ENCODE results near the gene FRMD5.

DNA sequence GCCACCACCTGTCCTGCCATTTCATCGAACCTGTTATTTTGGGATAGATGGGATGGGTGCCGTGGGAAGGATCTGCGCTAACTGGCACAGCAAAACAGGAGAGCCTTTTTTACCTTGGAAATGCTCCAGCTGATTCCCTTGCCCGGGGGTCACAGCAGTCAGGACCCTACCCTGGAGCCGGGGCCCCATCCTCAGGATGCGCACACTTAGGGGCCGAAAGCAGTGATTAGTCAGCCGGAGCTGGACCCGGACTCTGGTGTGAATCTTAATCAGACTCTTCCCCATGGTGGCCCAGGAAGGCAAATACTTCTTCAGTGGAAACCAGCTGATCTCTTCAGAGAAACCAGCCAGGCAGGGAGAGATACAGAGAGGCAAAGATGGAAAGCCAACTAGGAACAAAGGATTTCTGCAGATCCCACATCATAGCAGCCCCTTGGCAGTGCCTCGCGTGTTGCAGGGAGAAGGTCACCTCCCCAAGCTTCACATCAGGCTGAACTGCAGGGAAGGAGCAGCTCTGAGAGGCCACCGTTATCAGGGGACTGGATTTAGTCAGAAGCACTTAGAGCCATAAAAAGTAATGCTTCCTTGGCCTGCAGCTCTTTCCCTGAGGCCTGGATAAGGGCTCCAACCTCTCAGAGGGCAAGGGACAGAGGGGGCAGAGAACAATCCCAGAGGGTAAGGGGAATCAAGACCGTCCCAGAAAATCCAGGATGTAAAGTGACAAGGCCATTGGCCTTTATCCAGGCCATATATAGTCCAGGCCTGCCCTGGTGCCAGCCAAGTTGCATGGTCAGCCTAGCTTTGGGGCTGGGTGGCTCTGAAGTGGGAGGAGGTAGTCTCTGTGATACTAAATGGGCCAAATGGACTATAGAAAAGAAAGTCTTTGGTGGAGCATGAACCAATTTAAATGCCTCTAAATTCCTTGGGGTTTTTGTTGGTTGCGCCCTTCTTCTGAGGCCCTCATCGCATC, 315.4 kb downstream of the FRMD5 start:
- TF ChIP-seq CTCF (IDR thresholded peaks at IDR 0.05) = no peak
- TF ChIP-seq POLR2A (IDR thresholded peaks at IDR 0.05) = peak; percentile 37 to 41
